H9 (cell line): ENCODE data around the gene KLF2. TPM values are rescaled to one million over a fixed set of nuclear protein-coding genes. Genes with fewer than 3 reads are reported as not detected.

ENCODE experiments used
- DNase-seq: peaks from one replicate; pipeline ENCODE4 v3.0.0-alpha.2; 2017
- H2AFZ ChIP-seq: one replicate; pipeline ENCODE4 v1.6.1; 2013; ENCODE audit warnings: mild to moderate bottlenecking, low read length, control low read depth, moderate library complexity
- H2AK5ac ChIP-seq: 2 replicates; pipeline ENCODE4 v1.6.1; 2013; ENCODE audit warnings: low read length, control low read depth, mixed read lengths; ENCODE audit not compliant: insufficient read length
- H2BK120ac ChIP-seq: one replicate; pipeline ENCODE4 v1.6.1; 2013; ENCODE audit warnings: low read depth, mild to moderate bottlenecking, low read length, control low read depth, inconsistent platforms; ENCODE audit not compliant: poor library complexity, severe bottlenecking
- H2BK12ac ChIP-seq: 2 replicates; pipeline ENCODE4 v1.6.1; 2013; ENCODE audit warnings: low read length, control low read depth, mixed read lengths, low read depth; ENCODE audit not compliant: insufficient read length
- H2BK15ac ChIP-seq: 2 replicates; pipeline ENCODE4 v1.6.1; 2013; ENCODE audit warnings: low read depth, low read length, control low read depth
- H2BK20ac ChIP-seq: one replicate; pipeline ENCODE4 v1.6.1; 2013; ENCODE audit warnings: low read depth, mild to moderate bottlenecking, low read length, control low read depth, inconsistent platforms; ENCODE audit not compliant: poor library complexity, severe bottlenecking
- H2BK5ac ChIP-seq: 2 replicates; pipeline ENCODE4 v1.6.1; 2013; ENCODE audit warnings: low read length, control low read depth, mixed read lengths; ENCODE audit not compliant: insufficient read length
- H3K14ac ChIP-seq: 2 replicates; pipeline ENCODE4 v1.6.1; 2013; ENCODE audit warnings: low read length, control low read depth; ENCODE audit not compliant: insufficient read depth
- H3K18ac ChIP-seq: 2 replicates; pipeline ENCODE4 v1.6.1; 2013; ENCODE audit warnings: low read depth, mild to moderate bottlenecking, mixed read lengths, low read length, control low read depth; ENCODE audit not compliant: insufficient read length
- H3K23ac ChIP-seq: 2 replicates; pipeline ENCODE4 v1.6.1; 2013; ENCODE audit warnings: low read length, control low read depth, mixed read lengths, low read depth; ENCODE audit not compliant: insufficient read length
- H3K23me2 ChIP-seq: 2 replicates; pipeline ENCODE4 v1.6.1; 2013; ENCODE audit warnings: low read depth, mild to moderate bottlenecking, mixed read lengths, low read length, control low read depth; ENCODE audit not compliant: insufficient read length, poor library complexity, severe bottlenecking
- H3K27ac ChIP-seq: 2 replicates; pipeline ENCODE4 v1.5.1; 2013; ENCODE audit warnings: low read length, control low read depth, mixed read lengths, low read depth; ENCODE audit not compliant: insufficient read length
- H3K27me3 ChIP-seq: 2 replicates; pipeline ENCODE4 v1.6.1; 2013; ENCODE audit warnings: low read length, control low read depth, inconsistent platforms; ENCODE audit not compliant: insufficient read depth
- H3K4ac ChIP-seq: 2 replicates; pipeline ENCODE4 v1.6.1; 2013; ENCODE audit warnings: low read depth, mild to moderate bottlenecking, control low read depth, inconsistent platforms, low read length, moderate library complexity
- H3K4me1 ChIP-seq: 2 replicates; pipeline ENCODE4 v1.6.1; 2013; ENCODE audit warnings: low read length, control low read depth, inconsistent platforms; ENCODE audit not compliant: insufficient read depth
- H3K4me2 ChIP-seq: 2 replicates; pipeline ENCODE4 v1.6.1; 2013; ENCODE audit warnings: low read length, control low read depth, mixed read lengths; ENCODE audit not compliant: insufficient read length, insufficient read depth
- H3K56ac ChIP-seq: 2 replicates; pipeline ENCODE4 v1.6.1; 2013; ENCODE audit warnings: low read depth, mild to moderate bottlenecking, mixed read lengths, low read length, control low read depth; ENCODE audit not compliant: insufficient read length
- H3K79me1 ChIP-seq: 2 replicates; pipeline ENCODE4 v1.6.1; 2013; ENCODE audit warnings: low read depth, mild to moderate bottlenecking, moderate library complexity, low read length, control low read depth, inconsistent platforms; ENCODE audit not compliant: insufficient read depth, poor library complexity, severe bottlenecking
- H3K79me2 ChIP-seq: 2 replicates; pipeline ENCODE4 v1.6.1; 2013; ENCODE audit warnings: low read length, control low read depth, inconsistent platforms; ENCODE audit not compliant: insufficient read depth
- H3K9ac ChIP-seq: 2 replicates; pipeline ENCODE4 v1.6.1; 2013; ENCODE audit warnings: low read length, control low read depth, mixed read lengths; ENCODE audit not compliant: insufficient read length; ENCODE audit errors: extremely low read depth
- H3K9me3 ChIP-seq: one replicate; pipeline ENCODE4 v1.6.1; 2013; ENCODE audit warnings: low read depth, low read length, inconsistent platforms; ENCODE audit not compliant: control insufficient read depth
- H3T11ph ChIP-seq: one replicate; pipeline ENCODE4 v1.6.1; 2013; ENCODE audit warnings: mild to moderate bottlenecking, low read length, control low read depth, inconsistent platforms
- H4K20me1 ChIP-seq: one replicate; pipeline ENCODE4 v1.6.1; 2013; ENCODE audit not compliant: control insufficient read depth, insufficient read length, insufficient read depth
- H4K5ac ChIP-seq: 2 replicates; pipeline ENCODE4 v1.6.1; 2013; ENCODE audit warnings: low read depth, mild to moderate bottlenecking, mixed read lengths, low read length, control low read depth; ENCODE audit not compliant: insufficient read length
- H4K8ac ChIP-seq: replicated peaks from 2 replicates; pipeline ENCODE4 v1.6.1; 2013; ENCODE audit warnings: low read length, control low read depth, mixed read lengths, low read depth; ENCODE audit not compliant: insufficient read length
- H4K91ac ChIP-seq: 2 replicates; pipeline ENCODE4 v1.6.1; 2013; ENCODE audit warnings: low read depth, mild to moderate bottlenecking, moderate library complexity, mixed read lengths, low read length, control low read depth; ENCODE audit not compliant: insufficient read length
- H3K27ac Mint-ChIP-seq, 3 experiments: 2 replicates in 2 of 3; 3 replicates in 1 of 3; pipeline ENCODE4 v1.8.0; 2020 to 2021; ENCODE audit warnings: mixed read lengths in 3 of 3, mild to moderate bottlenecking in 1 of 3, moderate library complexity in 1 of 3
- H3K27me3 Mint-ChIP-seq: 2 replicates; pipeline ENCODE4 v1.8.0; 2021; ENCODE audit warnings: low read depth, mild to moderate bottlenecking, moderate library complexity, mixed read lengths
- H3K36me3 Mint-ChIP-seq, 3 experiments: 2 replicates in 2 of 3; 3 replicates in 1 of 3; pipeline ENCODE4 v1.8.0; 2020 to 2021; ENCODE audit warnings: low read depth in 3 of 3, mixed read lengths in 3 of 3; ENCODE audit not compliant: insufficient read depth in 1 of 3
- H3K4me1 Mint-ChIP-seq, 2 experiments: 2 replicates each; pipeline ENCODE4 v1.8.0; 2020; ENCODE audit warnings: mixed read lengths in 2 of 2
- H3K4me3 Mint-ChIP-seq, 2 experiments: 2 replicates in 1 of 2; 3 replicates in 1 of 2; pipeline ENCODE4 v1.8.0; 2020 to 2021; ENCODE audit warnings: mild to moderate bottlenecking in 2 of 2, mixed read lengths in 2 of 2, moderate library complexity in 1 of 2
- H3K9me3 Mint-ChIP-seq, 2 experiments: 2 replicates in 1 of 2; 3 replicates in 1 of 2; pipeline ENCODE4 v1.8.0; 2020; ENCODE audit warnings: mild to moderate bottlenecking in 2 of 2, mixed read lengths in 2 of 2, moderate library complexity in 1 of 2
- CTCF ChIP-seq: fragments of 200-600 bp; sonication (generic); conservative IDR thresholded peaks from 3 replicates; pipeline ENCODE4 v1.8.0; 2021; ENCODE audit warnings: antibody characterized with exemption, mild to moderate bottlenecking
- WGBS: extraction: QIAGEN DNeasy Blood & Tissue Kit; methylation state at CpG from one replicate; pipeline ENCODE4 v1.1.7; 2013; ENCODE audit warnings: missing lambda C conversion rate, low lambda C conversion rate, mixed read lengths; ENCODE audit not compliant: insufficient read length; ENCODE audit errors: extremely low coverage; 5-methylcytosine and 5-hydroxymethylcytosine counted together
- total RNA-seq: library from RNA; stranded (reverse); gene quantifications from 2 replicates; pipeline ENCODE4 v1.2.1, GENCODE V29; 2021

The KLF2 gene
- total RNA-seq, 1 experiment from 2014 or later: 0.33 TPM

- Histone ChIP-seq H2AK5ac (no peak overlapping the region), H3K27me3 (peaks cover 41% of the 10 kb centered on the region), H4K5ac (no peak overlapping the region), H3K79me1 (no peaks in the 10 kb centered on the region), H2BK15ac (no peak overlapping the region), H3K9ac (no peak overlapping the region), H3K23me2 (peaks cover 23% of the 10 kb centered on the region), H3T11ph (no peak overlapping the region), H3K56ac (no peak overlapping the region), H3K23ac (no peak overlapping the region), H4K91ac (no peak overlapping the region), H3K18ac (no peak overlapping the region), H3K79me2 (no peaks in the 10 kb centered on the region), H3K4me2 (peak overlapping the region; percentile 66), H2BK20ac (no peak overlapping the region), H4K8ac (no peak overlapping the region), H3K14ac (no peak overlapping the region; the same call in 1 of the 2 replicates), H3K27ac (no peak overlapping the region), H2BK5ac (no peak overlapping the region), H2BK120ac (no peak overlapping the region), H4K20me1 (no peaks in the 10 kb centered on the region), H3K4me1 (no peaks in the 10 kb centered on the region), H2AFZ (no peak overlapping the region), H3K4ac (no peak overlapping the region), H2BK12ac (no peak overlapping the region), H3K9me3 (no peaks in the 10 kb centered on the region)
- peak; percentile 88 for DNase-seq
- Mint-ChIP-seq H3K27me3 (peaks cover 85% of the 10 kb centered on the region), H3K36me3 (no peaks in the 10 kb centered on the region), H3K9me3 (peaks cover 0 to 2% of the 10 kb centered on the region in 2 experiments; a peak in 3 of 5 replicates), H3K27ac (no peak overlapping the region), H3K4me3 (peak overlapping the region; percentile 69 to 93), H3K4me1 (peaks cover 7 to 10% of the 10 kb centered on the region in 2 experiments; a peak in 3 of 4 replicates)
- TF ChIP-seq CTCF: no peak
- no CpG with 5 or more reads among the region's 82 CpGs for WGBS
Observed at GRCh38 chr19:16325641-16326400, 1.2 kb downstream of the KLF2 start.
